Measurements from ENCODE around the gene ZNF691.

DNA sequence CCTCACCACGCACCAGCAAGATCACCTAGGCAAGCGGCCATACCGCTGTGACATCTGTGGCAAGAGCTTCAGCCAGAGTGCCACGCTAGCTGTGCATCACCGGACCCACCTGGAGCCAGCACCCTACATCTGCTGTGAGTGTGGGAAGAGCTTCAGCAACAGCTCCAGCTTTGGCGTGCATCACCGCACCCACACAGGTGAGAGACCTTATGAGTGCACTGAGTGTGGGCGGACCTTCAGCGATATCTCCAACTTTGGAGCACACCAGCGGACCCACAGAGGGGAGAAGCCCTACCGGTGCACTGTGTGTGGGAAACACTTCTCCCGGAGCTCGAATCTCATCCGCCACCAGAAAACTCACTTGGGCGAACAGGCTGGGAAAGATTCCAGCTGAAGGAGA lies 5.0 kb downstream of the ZNF691 start:
- TF ChIP-seq, protein P1, sequence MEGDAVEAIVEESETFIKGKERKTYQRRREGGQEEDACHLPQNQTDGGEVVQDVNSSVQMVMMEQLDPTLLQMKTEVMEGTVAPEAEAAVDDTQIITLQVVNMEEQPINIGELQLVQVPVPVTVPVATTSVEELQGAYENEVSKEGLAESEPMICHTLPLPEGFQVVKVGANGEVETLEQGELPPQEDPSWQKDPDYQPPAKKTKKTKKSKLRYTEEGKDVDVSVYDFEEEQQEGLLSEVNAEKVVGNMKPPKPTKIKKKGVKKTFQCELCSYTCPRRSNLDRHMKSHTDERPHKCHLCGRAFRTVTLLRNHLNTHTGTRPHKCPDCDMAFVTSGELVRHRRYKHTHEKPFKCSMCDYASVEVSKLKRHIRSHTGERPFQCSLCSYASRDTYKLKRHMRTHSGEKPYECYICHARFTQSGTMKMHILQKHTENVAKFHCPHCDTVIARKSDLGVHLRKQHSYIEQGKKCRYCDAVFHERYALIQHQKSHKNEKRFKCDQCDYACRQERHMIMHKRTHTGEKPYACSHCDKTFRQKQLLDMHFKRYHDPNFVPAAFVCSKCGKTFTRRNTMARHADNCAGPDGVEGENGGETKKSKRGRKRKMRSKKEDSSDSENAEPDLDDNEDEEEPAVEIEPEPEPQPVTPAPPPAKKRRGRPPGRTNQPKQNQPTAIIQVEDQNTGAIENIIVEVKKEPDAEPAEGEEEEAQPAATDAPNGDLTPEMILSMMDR (IDR thresholded peaks at IDR 0.05; ENCODE audit: low read length) = no peak
- TF ChIP-seq EZH2 (IDR thresholded peaks at IDR 0.05; ENCODE audit: borderline replicate concordance, low read length) = no peak

Measured in OCI-LY1 (cell line).